ENCODE measurements around the gene PLAC9.

PLAC9 gene

DNA sequence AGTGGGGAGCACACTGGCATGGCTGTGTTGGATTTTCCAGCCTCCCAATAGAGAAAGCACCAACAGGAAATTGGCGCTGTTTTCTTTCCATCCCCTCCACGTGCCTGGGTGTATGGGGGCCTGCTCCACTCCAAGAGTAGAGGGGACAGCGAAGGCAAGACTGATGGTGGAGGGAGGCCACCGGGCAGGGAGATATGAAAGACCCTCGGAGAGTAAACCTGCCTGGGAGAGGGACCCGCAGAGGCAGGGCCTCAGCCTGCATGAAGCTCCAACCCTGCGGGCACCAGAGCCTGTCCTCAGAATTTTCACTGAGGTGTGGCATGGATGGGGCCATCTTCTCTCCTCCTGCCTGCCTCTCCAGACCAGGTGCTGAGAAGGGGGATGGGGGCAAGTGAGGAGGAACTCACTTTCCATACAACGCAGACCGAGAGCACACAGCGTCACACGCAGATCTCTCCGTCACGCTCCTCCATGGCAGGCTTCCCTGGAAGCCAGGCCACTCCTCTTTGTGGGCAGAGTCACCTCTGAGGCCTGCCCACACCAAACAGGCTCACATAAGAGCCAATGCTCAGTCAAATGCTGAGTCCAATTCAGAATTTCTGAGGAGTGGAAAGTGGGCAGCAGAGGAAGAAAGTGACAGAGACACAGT lies 54.0 kb downstream of the PLAC9 start:
- no peak for DNase-seq

- DNase-seq, result no peak
Measured at GRCh38 chr10:80187060-80187459, 54.5 kb downstream of the PLAC9 start.

DNA sequence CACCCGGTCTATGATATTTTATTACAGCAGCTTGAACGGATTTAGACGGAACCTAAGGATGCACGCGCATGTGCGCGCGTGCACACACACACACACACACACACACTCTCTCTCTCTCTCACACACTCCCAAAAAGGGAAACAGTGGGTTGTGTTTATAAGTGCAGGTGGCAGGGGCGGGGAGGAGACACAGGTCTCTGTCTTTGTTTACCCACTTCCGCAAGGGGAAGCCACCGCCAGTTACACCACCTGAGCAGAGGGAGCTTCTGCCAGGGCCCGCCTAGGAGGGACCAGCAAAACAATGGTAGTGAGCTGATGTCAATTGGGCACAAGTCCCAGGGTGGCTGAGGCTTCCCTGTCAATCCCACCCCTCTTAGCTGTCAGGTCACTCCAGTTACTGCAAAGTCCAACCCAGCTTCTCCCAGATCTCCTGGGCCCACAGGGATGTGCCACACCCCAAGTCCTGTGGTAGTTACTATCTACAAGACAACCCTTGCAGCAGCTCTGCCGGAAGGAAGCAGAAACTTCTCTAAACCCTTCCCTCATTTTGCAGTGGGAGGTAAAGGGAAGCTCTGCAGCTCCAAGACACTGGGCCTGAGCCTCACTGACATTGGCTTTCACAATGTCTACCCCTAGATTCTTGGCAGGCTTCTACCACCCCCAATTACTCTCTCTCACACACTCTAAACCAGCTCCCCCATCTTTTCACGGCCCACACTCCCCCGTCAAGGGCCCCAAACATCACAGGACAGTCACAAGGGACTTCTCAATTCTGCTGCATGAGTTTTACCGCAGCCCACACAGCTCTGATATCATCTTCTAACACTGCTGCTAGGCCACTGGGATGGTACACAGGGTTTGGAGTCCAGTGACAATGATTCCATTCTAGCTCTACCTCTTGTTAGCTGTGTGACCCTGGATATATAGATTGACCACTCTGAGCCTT lies 55.2 kb downstream of the PLAC9 start:
- peak; percentile 63 for DNase-seq

DNA sequence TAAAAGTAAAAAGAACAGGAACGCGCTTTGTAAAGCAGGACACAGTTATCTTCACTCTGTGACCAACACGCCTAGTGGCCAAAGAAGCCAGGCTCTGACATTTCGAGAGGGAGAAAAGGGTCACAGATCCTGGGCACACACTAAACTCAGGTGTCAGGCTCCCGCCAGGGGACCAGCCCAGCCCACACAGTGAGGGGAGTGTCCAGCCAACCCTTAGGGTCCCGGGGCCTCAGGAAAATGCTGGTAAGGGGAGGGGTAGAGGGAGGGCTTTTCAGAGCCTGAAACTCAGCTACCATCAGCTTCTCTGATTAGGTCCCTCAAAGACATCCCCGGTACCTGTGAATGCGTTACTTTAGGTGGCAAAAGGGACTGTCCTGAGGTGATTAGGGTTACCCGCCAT lies 56.2 kb downstream of the PLAC9 start:
- no peak for DNase-seq

DNA sequence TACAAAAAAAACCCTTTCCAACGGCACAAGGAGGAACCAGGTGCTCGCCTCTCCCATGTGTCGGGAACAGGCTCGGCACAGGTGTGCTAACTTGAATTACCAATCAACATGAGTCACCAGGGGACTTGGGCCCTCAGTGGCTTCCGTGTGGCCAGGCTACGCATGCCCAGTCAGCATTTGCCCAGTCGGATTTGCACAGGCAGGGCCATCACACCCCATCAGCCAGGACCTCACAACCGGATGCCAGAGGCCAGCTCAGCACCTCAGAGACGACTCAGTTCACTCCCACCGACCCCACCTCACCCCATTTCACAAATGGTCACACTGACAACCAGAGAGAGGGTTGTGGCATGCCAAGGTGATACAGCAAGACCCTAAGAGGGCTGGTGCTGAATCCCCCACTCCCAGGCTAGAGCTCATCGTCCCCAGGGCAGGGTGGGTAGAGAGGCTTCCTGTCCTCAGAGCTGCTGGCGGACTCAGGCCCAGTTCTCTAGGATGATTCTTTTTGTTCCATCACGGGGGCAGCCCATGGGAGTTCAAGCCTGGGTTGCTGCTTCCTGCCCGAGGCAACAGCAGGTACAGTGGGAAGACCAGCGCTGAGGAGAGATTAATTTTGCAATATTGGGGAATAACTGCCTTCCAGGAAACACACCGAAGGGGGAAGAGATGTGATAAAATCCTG lies 59.2 kb downstream of the PLAC9 start:
- no peak for DNase-seq

DNA sequence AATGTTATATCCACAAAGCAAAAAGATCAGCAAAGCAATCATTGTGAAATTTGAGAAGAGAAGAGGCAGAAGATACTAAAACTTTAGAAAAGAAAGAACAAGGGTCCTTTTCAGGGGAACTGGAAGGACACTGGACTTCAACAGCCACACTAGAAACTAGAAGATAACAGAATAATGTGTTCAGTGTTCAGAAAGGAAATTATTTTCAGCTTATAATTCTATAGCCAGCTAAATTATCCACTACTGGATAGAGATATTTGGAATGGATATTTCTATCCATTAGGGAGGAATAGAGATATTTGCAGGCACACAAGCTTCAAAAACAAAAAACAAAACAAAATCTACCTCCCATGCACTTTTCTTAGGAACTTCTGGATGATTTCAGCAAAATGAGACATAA lies 60.0 kb downstream of the PLAC9 start:
- no peak for DNase-seq

DNA sequence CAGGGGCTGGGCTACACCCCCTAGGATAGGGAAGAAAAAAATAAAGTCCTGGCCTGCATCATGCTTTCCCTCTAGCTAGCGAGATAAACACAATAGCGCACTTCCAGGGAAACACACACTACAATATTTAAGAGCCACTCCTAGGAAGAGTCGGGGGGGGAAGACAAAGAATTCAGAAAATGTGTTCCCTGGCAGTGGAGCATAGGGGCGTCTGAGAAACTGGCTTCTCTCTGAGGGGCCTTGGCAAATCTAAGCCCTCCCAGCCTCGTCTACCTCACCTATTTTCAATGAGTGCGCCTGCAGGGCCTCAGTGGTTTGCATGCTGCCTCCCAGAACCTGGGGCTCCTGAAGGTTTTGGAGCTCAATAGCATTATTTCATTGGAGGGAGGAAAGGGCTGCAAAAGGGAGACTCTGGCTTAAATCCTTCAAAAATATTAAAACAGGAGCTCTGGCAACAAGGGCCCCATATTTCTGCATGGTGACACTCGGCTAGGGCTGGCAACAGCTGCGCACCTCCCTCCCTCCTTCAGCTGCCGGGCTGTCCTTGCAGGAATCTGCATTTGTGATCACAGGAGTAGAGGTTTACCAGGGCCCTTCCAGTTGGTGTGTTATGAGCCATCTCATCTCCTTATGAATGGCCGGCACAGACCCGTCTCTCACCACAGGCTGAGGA lies 62.0 kb downstream of the PLAC9 start:
- DNase-seq, result no peak
